ENCODE measurements around the gene EYA2.

The EYA2 gene

DNA sequence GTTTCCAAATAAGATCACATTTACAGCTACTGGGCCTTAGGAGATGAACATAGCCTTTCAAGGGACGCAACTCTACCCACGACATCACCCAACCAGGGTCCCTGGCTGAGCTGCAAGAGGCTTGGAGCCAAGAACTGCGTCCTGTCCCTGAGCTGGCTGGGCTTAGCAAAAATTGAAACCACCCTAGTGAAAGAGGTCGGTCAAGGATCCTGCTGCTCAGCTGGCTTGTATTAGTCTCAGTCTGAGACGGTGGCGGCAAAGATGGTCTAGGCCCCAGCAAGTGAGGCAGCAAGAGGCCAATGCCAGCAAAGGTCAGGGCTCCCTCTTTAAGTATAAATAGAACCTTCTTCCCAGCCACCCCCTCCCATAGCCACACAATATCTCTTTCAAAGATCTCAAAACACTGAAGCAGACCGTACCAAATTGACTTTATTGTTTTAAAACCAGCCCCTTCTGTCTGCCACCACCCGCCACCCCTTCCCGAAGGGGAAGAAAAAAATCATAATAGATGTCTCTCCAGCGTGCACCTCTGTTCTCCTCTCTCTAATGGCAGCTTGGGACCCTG, 140.5 kb downstream of the EYA2 start:
- DNase-seq (ENCODE audit: low read depth in 2 of 2), result no peak

- DNase-seq (ENCODE audit: low read depth in 2 of 2), result no peak
Observed at GRCh38 chr20:47036091-47036870, 141.6 kb downstream of the EYA2 start.

- no peak for DNase-seq (ENCODE audit: low read depth in 2 of 2)
Observed at GRCh38 chr20:47038566-47039560, 144.2 kb downstream of the EYA2 start.

- DNase-seq (ENCODE audit: low read depth in 2 of 2), result no peak
Observed at GRCh38 chr20:47040506-47041125, 146.0 kb downstream of the EYA2 start.

- no peak for DNase-seq (ENCODE audit: low read depth in 2 of 2)
Observed at GRCh38 chr20:47041396-47041899, 146.8 kb downstream of the EYA2 start.

GRCh38 chr20:47042464-47042863, 147.8 kb downstream of the EYA2 start:
- no peak for DNase-seq (ENCODE audit: low read depth in 2 of 2)

- no peak for DNase-seq (ENCODE audit: low read depth in 2 of 2)
Observed at GRCh38 chr20:47043086-47043485, 148.4 kb downstream of the EYA2 start.

DNA sequence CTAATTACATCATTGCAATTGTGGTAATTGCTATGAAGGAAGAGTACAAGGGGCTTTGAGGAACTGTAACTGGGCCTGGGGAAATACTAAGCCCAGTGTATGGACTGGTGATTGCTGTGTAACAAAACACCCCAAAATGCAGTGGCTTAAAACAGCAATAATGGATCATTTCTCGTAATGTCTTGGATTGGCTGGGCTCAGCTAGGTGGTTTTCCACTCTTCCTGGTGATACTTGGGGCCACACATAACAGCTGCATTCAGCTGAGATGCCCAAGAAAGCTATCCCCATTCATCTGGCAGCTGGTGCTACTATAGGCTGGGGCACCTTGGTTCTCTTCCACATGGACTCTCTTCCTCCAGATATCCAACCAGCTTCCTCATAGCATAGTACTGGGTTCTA, 150.3 kb downstream of the EYA2 start:
- no peak for DNase-seq (ENCODE audit: low read depth in 2 of 2)

DNA sequence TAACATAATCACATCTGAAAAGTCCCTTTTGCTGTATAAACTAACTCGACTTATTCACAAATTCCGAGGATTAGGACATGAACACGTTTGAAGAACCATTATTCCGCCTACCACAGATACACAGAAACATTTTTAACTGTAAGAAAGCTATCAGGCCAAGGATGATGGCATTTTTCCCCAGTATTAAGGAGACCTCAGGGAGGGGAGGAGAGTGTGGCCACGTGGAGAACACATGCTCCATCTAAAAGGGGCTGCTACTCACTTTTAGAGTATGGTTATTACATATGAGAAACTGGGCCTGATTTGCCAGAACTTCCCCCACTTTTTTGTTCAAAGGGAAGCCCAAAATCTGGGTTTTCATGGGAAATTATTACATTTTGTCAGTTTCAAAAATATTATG, 153.4 kb downstream of the EYA2 start:
- DNase-seq (ENCODE audit: low read depth in 2 of 2), result no peak

- DNase-seq (ENCODE audit: low read depth in 2 of 2), result no peak
Observed at GRCh38 chr20:47049771-47050170, 155.1 kb downstream of the EYA2 start.

DNA sequence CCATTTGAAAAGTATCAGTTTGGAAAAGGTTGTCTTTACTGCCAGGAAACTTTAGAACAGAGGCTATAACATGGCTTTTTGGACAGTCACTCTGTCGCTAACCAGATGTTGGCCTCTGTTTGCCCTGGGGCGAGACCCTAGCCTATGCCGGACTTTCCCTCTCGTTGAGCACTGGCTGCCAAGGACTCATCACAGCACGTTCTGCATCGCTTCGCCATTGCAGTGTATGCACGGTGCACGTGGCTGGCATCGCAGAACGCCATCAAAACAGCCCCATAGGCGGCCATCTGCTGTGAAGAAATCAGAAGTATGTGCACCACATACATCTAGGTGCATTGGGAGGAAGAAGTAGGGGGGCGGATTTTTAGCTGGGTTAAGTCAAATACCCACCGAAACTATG, 156.4 kb downstream of the EYA2 start:
- DNase-seq (ENCODE audit: low read depth in 2 of 2), result no peak

GRCh38 chr20:47051936-47052526, 157.4 kb downstream of the EYA2 start:
- DNase-seq (ENCODE audit: low read depth in 2 of 2), result no peak

DNA sequence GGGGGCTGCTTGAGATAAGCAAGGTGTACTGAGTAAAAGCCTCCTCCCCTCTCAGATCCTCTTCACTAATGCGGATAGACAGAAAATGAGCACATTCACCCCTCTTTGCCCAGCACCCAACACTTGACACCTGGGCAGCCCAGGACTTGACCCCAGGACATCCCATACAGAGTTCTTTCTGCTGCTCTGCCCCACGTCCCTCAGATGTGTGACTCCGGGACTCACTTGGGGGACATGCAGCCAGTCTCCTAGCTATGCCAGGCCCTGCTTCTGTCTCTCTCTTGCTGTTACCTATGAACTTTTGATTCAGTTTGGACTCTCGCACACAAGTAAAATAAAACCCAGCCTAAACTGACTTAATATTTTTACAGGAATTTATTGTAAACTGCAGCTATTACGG, 159.9 kb downstream of the EYA2 start:
- DNase-seq (ENCODE audit: low read depth in 2 of 2), result no peak

GRCh38 chr20:47054945-47055344, 160.3 kb downstream of the EYA2 start:
- DNase-seq (ENCODE audit: low read depth in 2 of 2), result no peak

DNA sequence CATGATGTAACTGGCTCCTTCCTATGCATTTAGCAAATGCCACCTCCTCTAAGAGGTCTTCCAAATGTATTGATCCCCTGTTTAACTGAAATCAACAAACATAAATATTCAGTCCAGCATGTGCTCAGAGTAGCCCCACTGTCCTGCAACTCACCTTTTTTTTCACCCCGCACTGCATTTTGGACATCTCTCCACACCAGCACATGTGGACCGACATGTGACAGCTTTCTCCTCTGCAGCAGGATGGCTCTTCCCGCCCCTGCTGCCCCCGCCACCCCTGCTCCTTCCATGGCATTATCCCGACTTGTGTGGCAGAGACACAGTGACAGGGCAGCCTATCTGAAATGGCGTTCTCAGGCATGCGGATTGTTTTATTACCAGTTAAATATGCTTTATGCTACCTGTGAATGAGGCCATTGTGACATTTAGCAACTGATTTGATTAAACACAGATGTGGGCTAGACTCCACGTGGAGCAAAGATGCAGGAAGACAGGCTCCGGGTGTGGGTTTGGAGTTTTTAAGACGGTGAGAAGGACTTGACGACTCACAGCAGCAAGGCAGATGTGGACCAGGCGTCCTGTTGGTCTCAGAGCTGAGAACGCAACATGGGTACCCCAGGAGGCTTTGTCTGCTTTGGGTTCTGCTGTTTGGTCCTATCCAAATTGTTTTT, 161.2 kb downstream of the EYA2 start:
- DNase-seq (ENCODE audit: low read depth in 2 of 2), result no peak

DNA sequence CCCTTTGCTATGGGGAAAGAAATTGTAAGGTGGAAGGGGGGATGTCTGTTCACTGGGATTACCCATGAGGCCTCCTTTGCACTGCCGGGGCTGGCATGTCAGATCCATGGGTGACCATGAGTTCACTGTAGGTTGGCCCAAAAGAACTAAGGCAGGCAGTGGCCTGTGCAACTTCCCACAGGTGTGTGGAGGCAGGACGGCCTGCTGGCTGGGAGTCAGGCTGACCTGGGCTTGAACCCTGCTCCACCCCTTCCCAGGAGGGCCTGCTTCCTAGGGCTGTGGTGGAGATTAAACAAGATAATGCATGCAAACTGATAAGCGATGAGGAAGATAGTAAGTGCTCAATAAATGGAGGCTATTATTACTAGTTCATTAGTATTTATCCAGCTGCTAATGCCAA, 163.0 kb downstream of the EYA2 start:
- no peak for DNase-seq (ENCODE audit: low read depth in 2 of 2)

GRCh38 chr20:47058236-47058635, 163.6 kb downstream of the EYA2 start:
- DNase-seq (ENCODE audit: low read depth in 2 of 2), result no peak

GRCh38 chr20:47059536-47059935, 164.9 kb downstream of the EYA2 start:
- DNase-seq (ENCODE audit: low read depth in 2 of 2), result no peak

DNA sequence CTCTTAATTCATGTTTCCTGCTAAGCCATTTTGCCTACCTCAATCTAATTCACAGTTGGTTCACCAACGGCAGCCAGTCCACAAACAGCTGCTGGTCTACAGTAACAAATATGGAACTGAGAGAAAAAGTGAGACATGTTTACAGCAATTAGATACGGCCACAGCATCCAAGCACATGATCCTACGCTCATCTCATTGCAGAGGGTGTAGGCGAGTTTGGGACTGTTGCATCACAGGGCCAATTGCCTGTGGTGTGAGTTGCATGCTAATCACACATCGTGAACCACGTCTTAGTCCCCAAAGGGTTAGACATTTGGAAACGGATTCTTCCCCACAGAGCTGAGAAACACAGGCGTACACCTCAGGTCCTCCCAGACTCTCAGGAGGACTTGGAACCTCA, 166.9 kb downstream of the EYA2 start:
- no peak for DNase-seq (ENCODE audit: low read depth in 2 of 2)

DNA sequence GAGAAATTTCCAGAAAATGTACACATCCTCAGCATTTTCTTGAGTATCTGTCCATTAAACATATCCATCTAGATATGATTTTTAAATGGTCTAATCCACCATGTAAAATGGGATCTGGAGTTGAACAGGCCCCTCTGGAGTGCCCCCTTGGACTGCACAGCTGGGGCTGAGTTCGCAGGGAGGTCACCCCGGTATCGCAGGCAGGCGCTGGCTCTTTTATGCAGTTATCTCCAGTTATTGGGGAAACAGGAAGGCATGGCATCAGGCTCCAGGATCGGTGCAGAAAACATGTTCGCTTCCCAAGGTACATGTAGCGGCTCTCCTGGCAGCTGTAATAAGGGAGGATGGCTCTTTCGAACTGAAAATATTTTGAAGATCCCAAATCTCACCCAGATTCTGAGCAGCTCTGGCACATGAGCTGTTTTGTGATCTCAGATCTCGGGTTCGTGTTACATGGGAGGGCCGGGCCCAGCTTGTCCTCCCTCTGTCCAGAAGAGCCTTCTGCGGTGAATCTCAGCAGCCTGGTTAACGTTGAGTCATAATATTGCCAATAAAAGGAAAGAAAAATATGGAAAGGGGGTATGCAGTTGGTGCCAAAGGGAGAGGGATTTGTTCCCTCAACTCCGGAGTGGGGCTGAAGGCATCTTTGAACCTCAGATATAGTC, 167.7 kb downstream of the EYA2 start:
- no peak for DNase-seq (ENCODE audit: low read depth in 2 of 2)

Data from stimulated activated CD8-positive, alpha-beta memory T cell treated with anti-CD3 and anti-CD28 coated beads, Interleukin-7, amount 100 ng/mL, for 1 hour (primary cell).